ENCODE data around the gene ATP6V1C2.

GRCh38 chr2:10792001-10792634 lies 70.7 kb downstream of the ATP6V1C2 start:
- TF ChIP-seq CTCF (IDR thresholded peaks at IDR 0.05; ENCODE audit: insufficient read depth, low read depth, low read length) = no peak
- no peak for TF ChIP-seq EZH2 (IDR thresholded peaks at IDR 0.05; ENCODE audit: insufficient read depth, low read length)
